ENCODE results near the gene MALRD1.

- TF ChIP-seq, protein P1, sequence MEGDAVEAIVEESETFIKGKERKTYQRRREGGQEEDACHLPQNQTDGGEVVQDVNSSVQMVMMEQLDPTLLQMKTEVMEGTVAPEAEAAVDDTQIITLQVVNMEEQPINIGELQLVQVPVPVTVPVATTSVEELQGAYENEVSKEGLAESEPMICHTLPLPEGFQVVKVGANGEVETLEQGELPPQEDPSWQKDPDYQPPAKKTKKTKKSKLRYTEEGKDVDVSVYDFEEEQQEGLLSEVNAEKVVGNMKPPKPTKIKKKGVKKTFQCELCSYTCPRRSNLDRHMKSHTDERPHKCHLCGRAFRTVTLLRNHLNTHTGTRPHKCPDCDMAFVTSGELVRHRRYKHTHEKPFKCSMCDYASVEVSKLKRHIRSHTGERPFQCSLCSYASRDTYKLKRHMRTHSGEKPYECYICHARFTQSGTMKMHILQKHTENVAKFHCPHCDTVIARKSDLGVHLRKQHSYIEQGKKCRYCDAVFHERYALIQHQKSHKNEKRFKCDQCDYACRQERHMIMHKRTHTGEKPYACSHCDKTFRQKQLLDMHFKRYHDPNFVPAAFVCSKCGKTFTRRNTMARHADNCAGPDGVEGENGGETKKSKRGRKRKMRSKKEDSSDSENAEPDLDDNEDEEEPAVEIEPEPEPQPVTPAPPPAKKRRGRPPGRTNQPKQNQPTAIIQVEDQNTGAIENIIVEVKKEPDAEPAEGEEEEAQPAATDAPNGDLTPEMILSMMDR (IDR thresholded peaks at IDR 0.05), result no peak
- TF ChIP-seq POLR2A (IDR thresholded peaks at IDR 0.05), result no peak
Observed at GRCh38 chr10:19493917-19494316, 445.3 kb downstream of the MALRD1 start.

Data from Peyer's patch (tissue), 4 donors.